ENCODE measurements around the gene ALS2.
A peak's percentile ranks its signal among the peaks of the same experiment; 100 is the strongest.

ALS2 gene

DNA sequence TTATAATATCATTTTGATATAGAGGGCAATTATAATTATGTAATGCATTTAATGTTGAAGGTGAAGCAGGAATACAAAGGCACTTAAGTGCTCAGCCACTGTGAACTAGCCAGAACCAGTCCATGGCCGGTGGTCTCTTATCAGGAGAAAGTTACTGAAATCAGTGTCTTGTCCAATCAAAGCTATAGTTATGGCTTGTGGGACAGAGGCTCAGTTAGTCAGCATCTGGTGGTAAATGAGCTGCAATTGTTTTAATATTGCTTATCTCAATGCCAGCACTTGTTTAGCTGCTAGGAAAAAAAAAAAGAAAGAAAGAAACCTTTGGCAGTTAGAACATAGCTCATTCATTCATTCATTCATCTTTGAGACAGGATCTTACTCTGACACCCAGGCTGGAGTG is 3.8 kb upstream of the ALS2 start:
- TF ChIP-seq, protein P1, sequence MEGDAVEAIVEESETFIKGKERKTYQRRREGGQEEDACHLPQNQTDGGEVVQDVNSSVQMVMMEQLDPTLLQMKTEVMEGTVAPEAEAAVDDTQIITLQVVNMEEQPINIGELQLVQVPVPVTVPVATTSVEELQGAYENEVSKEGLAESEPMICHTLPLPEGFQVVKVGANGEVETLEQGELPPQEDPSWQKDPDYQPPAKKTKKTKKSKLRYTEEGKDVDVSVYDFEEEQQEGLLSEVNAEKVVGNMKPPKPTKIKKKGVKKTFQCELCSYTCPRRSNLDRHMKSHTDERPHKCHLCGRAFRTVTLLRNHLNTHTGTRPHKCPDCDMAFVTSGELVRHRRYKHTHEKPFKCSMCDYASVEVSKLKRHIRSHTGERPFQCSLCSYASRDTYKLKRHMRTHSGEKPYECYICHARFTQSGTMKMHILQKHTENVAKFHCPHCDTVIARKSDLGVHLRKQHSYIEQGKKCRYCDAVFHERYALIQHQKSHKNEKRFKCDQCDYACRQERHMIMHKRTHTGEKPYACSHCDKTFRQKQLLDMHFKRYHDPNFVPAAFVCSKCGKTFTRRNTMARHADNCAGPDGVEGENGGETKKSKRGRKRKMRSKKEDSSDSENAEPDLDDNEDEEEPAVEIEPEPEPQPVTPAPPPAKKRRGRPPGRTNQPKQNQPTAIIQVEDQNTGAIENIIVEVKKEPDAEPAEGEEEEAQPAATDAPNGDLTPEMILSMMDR (IDR thresholded peaks at IDR 0.05; ENCODE audit: unreplicated experiment in 3 of 3) = no peak
- no peaks in the 10 kb centered on the region for H3K36me3 Mint-ChIP-seq (ENCODE audit: low read depth)
- no peaks in the 10 kb centered on the region for H3K9me3 Mint-ChIP-seq
- H3K27me3 Mint-ChIP-seq (ENCODE audit: low read depth) = no peaks in the 10 kb centered on the region
- H3K4me1 Mint-ChIP-seq = peaks cover 13% of the 10 kb centered on the region
- H3K27ac Mint-ChIP-seq = no peak overlapping the region
- no peak overlapping the region for H3K4me3 Mint-ChIP-seq

DNA sequence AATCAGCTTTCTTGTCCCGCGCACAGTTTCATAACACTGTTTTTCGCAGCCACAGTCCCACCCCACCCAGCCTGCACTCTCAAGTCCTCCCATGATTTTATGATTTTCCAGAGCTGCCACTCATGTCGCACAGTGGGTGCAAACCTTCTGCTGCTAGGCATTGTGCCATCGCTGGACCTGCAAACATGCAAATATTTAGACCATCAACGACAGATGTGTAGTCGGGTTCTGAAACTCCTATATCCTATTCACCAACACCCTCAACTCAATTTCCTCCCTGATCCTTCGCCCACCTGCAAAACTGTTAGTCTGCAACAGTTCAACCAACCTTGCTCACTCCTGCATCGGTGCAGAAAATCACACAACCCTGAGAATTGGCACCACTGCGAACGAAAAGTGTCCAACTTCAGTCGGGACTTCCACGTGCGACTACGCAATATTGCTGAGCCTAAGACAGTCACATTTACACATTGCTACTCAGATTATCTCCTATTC is 871 bp upstream of the ALS2 start:
- H3K27ac Mint-ChIP-seq = peak overlapping the region; percentile 80 to 93 (median 91)
- peaks cover 29% of the 10 kb centered on the region for H3K4me1 Mint-ChIP-seq
- TF ChIP-seq, protein P1 (IDR thresholded peaks at IDR 0.05; ENCODE audit: unreplicated experiment in 3 of 3) = no peak
- peak overlapping the region; percentile 88 to 94 (median 89) for H3K4me3 Mint-ChIP-seq
- H3K36me3 Mint-ChIP-seq (ENCODE audit: low read depth) = no peaks in the 10 kb centered on the region
- H3K9me3 Mint-ChIP-seq = no peaks in the 10 kb centered on the region
- no peaks in the 10 kb centered on the region for H3K27me3 Mint-ChIP-seq (ENCODE audit: low read depth)

DNA sequence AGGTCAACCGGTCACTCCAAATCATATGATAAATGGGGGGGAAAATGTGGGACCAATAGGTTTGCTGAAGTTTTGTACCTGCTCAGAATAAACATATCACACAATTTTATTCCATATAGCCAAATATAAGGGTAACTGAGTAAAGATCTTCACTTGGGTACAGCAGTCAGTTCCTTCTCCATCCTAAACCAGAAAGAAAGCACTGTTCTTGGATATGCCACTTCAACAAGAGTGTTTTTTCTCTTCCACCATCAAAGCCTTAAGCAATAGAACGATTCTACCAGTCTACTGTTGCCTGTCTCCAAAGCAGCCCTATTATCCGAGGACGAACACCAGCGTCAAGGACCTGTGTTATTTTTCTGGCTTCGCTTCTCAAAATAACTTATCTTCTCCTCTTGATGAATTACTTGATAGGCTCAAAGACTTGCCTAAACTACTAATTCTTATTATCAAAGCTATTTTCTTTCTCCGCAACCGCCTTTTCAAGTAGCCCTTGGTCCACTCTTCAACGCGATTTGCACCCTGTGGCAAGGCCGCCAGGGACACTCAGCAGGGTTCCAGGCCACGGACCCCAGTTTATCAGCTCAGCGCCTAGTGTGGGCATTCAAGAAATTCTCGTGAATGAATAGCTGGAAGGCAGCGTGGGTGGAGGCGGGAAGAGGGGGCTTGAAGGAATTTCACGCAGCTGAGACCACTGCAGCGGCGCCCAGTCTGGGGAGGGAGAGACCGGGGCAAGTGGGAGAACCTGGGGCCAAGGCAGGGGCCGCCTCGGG is 646 bp downstream of the ALS2 start:
- H3K4me3 Mint-ChIP-seq = peak overlapping the region; percentile 88 to 94 (median 89)
- no peaks in the 10 kb centered on the region for H3K36me3 Mint-ChIP-seq (ENCODE audit: low read depth)
- H3K9me3 Mint-ChIP-seq = no peaks in the 10 kb centered on the region
- peak overlapping the region; percentile 80 to 93 (median 87) for H3K27ac Mint-ChIP-seq
- H3K27me3 Mint-ChIP-seq (ENCODE audit: low read depth) = no peaks in the 10 kb centered on the region
- peaks cover 29% of the 10 kb centered on the region for H3K4me1 Mint-ChIP-seq
- TF ChIP-seq, protein P1 (IDR thresholded peaks at IDR 0.05; ENCODE audit: unreplicated experiment in 3 of 3) = no peak

DNA sequence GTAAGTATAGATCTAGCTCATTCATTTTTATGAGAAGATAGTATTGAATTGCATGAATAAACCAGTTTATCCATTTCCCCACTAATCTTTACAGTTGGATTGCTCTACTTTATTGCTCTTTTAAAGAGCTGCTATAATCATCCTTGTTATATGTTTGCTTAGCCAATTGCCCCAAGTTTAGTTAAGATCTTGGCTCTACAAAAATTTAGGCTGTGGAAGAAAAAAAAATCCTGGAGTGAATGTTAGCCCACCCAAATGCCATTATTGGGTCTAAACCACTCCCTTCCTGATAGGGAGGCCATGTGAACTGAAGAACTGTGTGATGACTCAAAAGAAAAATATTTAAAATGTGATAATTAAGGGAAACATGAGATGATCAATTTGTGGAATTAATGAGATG is 2.9 kb downstream of the ALS2 start:
- Mint-ChIP-seq H3K4me1 (peaks cover 29% of the 10 kb centered on the region), H3K4me3 (peak overlapping the region in 2 of 3 experiments; percentile 9 to 69), H3K27ac (no peak overlapping the region), H3K9me3 (no peaks in the 10 kb centered on the region), H3K36me3 (ENCODE audit: low read depth) (no peaks in the 10 kb centered on the region), H3K27me3 (ENCODE audit: low read depth) (no peaks in the 10 kb centered on the region)
- TF ChIP-seq, protein P1 (IDR thresholded peaks at IDR 0.05; ENCODE audit: unreplicated experiment in 3 of 3) = no peak

DNA sequence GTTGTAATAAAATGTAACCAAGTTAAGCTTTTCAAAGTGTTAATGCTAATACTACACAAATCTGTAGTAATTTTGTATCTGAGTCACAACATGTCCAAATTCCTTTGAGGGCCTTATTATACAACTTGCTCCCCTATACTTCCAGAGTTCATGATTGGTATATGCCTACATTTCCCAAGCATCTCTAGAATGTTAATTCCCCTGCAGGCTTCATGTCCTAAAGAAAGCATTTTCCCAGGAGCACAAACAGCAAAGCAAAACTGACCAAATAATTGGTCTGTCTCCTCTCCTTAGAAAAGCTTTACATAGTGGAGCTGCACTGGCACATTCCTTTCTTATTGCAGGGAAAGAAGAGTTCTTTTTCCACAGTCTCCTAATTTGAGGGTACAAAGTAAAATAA is 3.7 kb downstream of the ALS2 start:
- Mint-ChIP-seq H3K27ac (no peak overlapping the region), H3K36me3 (ENCODE audit: low read depth) (no peaks in the 10 kb centered on the region), H3K4me1 (peaks cover 29% of the 10 kb centered on the region), H3K4me3 (peak overlapping the region in 1 of 3 experiments; percentile 12), H3K9me3 (no peaks in the 10 kb centered on the region), H3K27me3 (ENCODE audit: low read depth) (no peaks in the 10 kb centered on the region)
- TF ChIP-seq, protein P1 (IDR thresholded peaks at IDR 0.05; ENCODE audit: unreplicated experiment in 3 of 3) = no peak

DNA sequence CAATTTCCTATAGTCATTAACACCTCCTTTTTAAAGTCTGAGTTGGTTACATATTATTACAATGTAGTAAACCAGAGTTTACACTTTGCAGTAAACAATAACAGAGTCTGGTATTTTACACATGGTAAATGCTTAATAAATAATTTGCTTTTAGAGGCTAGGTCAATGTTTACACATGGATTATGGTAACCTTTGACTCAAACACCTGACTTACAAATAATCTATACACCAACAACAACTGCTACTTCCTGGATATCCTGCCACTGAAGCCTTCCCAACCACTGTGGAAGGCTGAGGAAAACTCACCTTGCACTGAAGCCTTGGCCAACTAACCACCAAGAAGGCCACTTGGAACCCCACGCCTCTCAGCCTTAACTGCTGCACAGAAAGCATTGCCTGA is 5.4 kb downstream of the ALS2 start:
- Mint-ChIP-seq H3K27ac (no peak overlapping the region), H3K36me3 (ENCODE audit: low read depth) (no peaks in the 10 kb centered on the region), H3K9me3 (no peaks in the 10 kb centered on the region), H3K27me3 (ENCODE audit: low read depth) (no peaks in the 10 kb centered on the region), H3K4me1 (peaks cover 23% of the 10 kb centered on the region), H3K4me3 (no peak overlapping the region)
- TF ChIP-seq, protein P1 (IDR thresholded peaks at IDR 0.05; ENCODE audit: unreplicated experiment in 3 of 3) = no peak
